ENCODE measurements around the gene TWIST1.

Gene TWIST1

GRCh38 chr7:19094138-19094537 is 23.3 kb downstream of the TWIST1 start:
- no peak for DNase-seq

GRCh38 chr7:19091550-19092200 is 25.8 kb downstream of the TWIST1 start:
- no peak for DNase-seq

GRCh38 chr7:19090526-19090925 is 26.9 kb downstream of the TWIST1 start:
- no peak for DNase-seq

GRCh38 chr7:19089797-19090196 is 27.6 kb downstream of the TWIST1 start:
- DNase-seq: no peak

- DNase-seq: no peak
Observed at GRCh38 chr7:19089378-19089777, 28.1 kb downstream of the TWIST1 start.

GRCh38 chr7:19080093-19080492 is 37.3 kb downstream of the TWIST1 start:
- DNase-seq: no peak

- DNase-seq: no peak
Observed at GRCh38 chr7:19079066-19079465, 38.4 kb downstream of the TWIST1 start.

- DNase-seq: no peak
Observed at GRCh38 chr7:19069842-19070241, 47.6 kb downstream of the TWIST1 start.

- no peak for DNase-seq
Observed at GRCh38 chr7:19066170-19066569, 51.3 kb downstream of the TWIST1 start.
